Measurements from ENCODE around the gene ASPG.

The ASPG gene

DNA sequence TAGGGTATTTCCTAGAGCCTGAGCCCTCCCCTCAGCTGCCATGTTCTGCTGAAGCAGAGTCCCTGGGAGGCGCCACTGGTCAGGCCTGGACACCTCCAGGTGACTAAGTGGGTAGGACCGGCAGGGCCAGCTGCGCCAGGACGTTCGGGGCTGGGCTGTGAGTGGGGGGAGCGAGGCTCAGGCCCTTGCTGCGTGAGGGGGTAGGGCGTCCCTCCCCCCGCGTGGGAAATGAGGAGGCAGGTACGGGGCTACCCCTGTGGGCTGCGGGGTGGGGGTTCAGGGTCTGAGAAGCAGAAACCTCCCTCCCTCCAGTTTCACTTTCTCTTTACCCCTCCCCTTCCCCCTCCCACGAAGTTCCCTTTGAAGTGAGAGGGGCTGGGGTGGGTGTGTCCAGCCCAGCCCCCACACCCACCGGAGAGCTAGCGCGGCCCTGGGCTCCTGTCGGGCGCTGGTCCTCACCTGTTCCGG, 30.8 kb downstream of the ASPG start:
- DNase-seq (ENCODE audit: low read depth), result no peak

- no peak for DNase-seq (ENCODE audit: low read depth)
Observed at GRCh38 chr14:104116756-104117340, 31.3 kb downstream of the ASPG start.

GRCh38 chr14:104117341-104118005, 32.0 kb downstream of the ASPG start:
- no peak for DNase-seq (ENCODE audit: low read depth)

GRCh38 chr14:104118006-104118844, 32.7 kb downstream of the ASPG start:
- no peak for DNase-seq (ENCODE audit: low read depth)

DNA sequence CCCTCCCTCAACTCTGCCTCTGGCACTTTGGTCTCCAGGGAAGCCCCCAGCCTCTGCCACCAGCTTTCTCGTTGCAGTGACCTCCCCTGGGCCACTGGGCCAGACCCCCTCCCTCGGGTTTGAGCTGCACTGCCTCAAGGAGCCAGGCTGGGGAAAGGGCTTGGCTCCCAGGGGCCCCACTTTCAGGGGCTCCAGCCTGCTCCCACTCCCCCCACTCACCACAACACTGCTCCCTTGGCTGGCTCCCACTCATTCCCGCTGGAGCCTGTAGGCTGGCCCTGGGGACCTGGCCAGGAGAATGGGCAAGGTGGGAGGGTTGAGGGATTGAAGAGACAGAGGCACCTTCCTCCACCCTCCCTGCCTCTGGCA, 33.6 kb downstream of the ASPG start:
- DNase-seq (ENCODE audit: low read depth), result no peak

- no peak for DNase-seq (ENCODE audit: low read depth)
Observed at GRCh38 chr14:104119488-104120251, 34.2 kb downstream of the ASPG start.

GRCh38 chr14:104120281-104120741, 34.8 kb downstream of the ASPG start:
- DNase-seq (ENCODE audit: low read depth), result no peak

- DNase-seq (ENCODE audit: low read depth), result no peak
Observed at GRCh38 chr14:104121142-104121541, 35.6 kb downstream of the ASPG start.

- no peak for DNase-seq (ENCODE audit: low read depth)
Observed at GRCh38 chr14:104123879-104124278, 38.4 kb downstream of the ASPG start.

- no peak for DNase-seq (ENCODE audit: low read depth)
Observed at GRCh38 chr14:104125011-104125410, 39.5 kb downstream of the ASPG start.

GRCh38 chr14:104126753-104127152, 41.3 kb downstream of the ASPG start:
- DNase-seq (ENCODE audit: low read depth), result no peak

DNA sequence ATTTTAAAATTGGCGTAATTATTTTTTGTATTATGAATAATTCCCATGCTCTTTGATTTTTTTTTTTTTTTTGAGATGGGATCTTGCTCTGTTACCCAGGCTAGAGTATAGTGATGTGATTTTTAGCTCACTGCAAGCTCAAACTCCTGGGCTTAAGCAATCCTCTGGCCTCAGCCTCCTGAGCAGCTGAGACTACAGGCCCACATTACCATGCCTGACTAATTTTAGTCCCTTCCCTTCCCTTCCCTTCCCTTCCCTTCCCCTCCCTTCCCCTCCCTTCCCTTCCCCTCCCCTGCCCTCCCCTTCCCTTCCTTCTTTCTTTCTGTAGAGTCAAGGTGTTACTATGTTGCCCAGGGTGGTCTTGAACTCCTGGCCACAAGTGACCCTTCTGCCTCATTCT, 43.5 kb downstream of the ASPG start:
- no peak for DNase-seq (ENCODE audit: low read depth)

- no peak for DNase-seq (ENCODE audit: low read depth)
Observed at GRCh38 chr14:104129556-104129955, 44.1 kb downstream of the ASPG start.

DNA sequence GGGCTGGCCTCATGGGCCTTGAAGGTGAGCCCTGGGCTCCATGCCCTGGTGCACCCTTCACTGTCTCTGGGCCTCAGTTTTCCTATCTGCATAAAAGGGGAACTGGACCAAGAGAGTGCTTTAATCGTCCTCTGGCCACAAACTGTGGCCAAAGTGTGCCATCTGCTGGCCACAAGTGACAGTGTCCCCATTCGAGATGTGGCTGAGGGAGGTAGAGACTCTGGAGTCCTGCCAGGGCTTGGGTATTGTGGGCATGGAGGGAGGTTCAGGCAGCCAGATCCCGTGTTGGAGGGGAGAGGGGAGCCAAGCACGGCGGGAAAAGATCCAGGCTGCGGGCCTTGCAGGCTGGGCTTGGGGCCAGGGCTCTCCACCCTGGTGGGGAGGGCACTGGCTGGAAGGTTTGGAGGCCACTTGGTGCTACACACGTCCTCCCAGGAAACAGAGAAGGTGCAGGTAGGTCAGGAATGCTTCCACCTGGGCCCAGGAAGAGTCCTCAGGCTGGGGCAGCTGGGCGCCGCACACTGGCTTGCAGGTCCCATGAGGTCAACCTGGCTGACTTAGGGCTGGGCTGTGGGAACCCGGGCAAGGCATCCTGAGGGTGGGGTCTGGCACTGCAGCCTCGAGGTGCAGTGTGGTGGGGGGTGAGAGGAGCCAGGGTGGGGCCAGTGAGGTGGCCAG, 45.6 kb downstream of the ASPG start:
- DNase-seq (ENCODE audit: low read depth), result no peak

DNA sequence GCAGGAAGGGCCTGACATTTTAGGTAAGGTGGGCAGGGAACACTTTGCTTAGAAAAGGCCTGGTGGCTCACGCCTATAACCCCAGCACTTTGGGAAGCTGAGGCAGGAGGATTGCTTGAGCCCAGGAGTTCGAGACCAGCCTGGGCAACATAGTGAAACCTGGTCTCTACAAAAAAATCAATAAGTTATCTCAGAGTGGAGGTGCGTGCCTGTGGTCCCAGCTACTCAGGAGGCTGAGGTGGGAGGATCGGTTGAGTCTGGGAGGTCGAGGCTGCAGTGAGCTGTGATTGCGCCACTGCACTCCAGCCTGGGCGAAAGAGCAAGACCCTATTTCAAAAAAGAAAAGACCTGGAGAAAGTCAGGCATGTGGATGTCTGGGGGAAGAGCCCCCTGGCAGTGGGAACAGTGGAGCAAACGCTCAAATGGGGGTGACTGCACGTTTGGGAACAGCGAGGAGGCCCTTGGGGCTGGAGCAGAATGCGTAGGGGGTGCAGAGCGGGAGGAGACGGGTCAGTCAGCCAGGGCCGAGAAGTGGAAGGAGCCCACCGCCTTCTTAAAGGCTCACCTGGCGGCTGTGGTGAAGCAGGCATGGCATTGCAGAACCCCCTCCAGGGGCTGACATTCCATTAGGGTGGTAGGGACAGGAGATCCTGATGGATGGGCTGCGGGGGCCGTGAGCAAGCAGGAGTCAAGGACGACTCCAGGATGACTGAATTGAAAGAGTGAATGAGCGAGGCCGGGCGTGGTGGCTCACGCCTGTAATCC, 46.6 kb downstream of the ASPG start:
- no peak for DNase-seq (ENCODE audit: low read depth)

DNA sequence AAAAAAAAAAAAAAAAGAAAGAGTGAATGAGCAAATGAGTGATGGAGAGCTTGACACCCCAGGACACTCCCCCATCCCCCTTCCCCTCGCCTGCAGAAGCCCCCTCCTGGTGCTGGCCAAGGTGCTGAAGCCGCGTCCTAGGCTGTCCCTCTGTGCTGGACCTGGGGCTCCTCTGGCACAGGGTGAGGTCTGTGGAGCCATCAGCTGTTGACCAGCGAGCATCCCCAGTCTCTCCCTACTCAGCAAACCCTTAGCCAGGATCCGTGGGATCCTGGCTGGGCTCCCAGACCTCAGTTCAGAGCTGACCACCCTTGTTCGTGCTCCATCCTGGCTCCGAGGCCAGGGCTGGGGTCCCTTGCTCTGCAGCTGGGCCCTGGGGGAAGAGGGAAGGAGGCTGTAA, 47.5 kb downstream of the ASPG start:
- DNase-seq (ENCODE audit: low read depth), result no peak

GRCh38 chr14:104133496-104133895, 48.0 kb downstream of the ASPG start:
- no peak for DNase-seq (ENCODE audit: low read depth)

DNA sequence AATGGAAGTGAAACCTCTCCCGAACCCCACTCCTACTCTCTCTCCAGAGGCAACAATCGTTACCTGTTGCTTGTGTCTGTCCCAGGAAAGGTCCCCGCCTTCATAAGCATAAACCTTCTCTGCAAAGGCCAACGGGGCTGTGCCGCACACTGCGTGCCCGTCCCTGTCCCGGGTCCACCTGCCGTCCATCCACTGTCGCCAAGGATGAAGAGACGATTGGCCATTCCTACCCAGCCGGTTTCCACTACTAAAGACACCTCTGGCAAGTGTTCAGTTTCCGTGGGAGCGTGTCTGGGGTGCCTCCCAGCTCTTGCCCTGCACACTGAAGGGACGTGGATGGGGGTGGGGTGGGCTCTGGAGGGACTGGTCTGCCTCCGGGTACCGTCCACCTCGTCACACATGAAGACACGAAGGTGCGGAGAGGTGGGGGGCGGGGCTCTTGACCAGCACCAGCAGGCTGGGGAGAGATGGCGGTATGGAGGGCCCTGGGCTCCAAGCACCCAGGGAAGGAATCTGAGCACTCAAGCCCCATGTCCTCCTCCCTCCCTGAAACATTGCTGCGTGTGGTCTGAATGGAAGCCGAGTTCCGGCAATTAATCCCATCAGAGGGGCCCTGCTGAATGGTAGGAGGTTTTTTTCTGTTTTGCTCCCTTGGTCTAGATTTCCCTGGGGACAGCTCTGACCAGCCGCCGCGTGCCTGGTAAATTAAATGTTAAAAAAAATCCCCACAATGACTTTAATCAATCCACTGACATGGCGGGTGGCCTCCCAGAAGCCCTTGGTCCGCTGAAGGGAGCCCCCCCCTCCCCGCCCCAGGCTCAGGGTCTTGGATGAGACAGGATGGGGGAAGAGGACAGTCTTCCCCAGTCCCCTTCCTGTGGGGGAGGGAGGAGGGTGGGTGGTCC, 48.8 kb downstream of the ASPG start:
- DNase-seq (ENCODE audit: low read depth), result no peak

GRCh38 chr14:104135121-104135903, 49.8 kb downstream of the ASPG start:
- DNase-seq (ENCODE audit: low read depth), result no peak

All from stimulated activated CD8-positive, alpha-beta memory T cell treated with anti-CD3 and anti-CD28 coated beads, Interleukin-12 subunit alpha, Interleukin-12 subunit beta, amount 100 ng/mL, for 4 hours (primary cell).